ENCODE data around the gene TOGARAM1. TPM values are rescaled to one million over a fixed set of nuclear protein-coding genes. Genes with fewer than 3 reads are reported as not detected.
"Not testable (repeated sequence)": the region's sequence is repeated elsewhere in the genome, so short reads cannot be mapped to it uniquely, and the experiment has no call there.

Gene TOGARAM1
- total RNA-seq, 4 donors from 2014 or later, result 13.7 to 37.2 (median 25.3) TPM

- Histone ChIP-seq H3K9me3 (no peaks in the 10 kb centered on the region), H3K4me3 (no peak overlapping the region), H3K36me3 (no peaks in the 10 kb centered on the region), H3K4me1 (no peaks in the 10 kb centered on the region), H3K27me3 (no peaks in the 10 kb centered on the region), H3K27ac (no peak overlapping the region)
- DNase-seq, result no peak
- TF ChIP-seq POLR2A (IDR thresholded peaks at IDR 0.05) (no peak), CTCF (IDR thresholded peaks at IDR 0.05) (no peak)
These were observed 106.4 kb downstream of the TOGARAM1 start for GRCh38 chr14:45068396-45068795.

GRCh38 chr14:45070215-45070614 lies 108.2 kb downstream of the TOGARAM1 start:
- Histone ChIP-seq H3K9me3 (no peaks in the 10 kb centered on the region), H3K27ac (no peak overlapping the region), H3K4me1 (no peaks in the 10 kb centered on the region), H3K36me3 (no peaks in the 10 kb centered on the region), H3K27me3 (no peaks in the 10 kb centered on the region), H3K4me3 (no peak overlapping the region)
- TF ChIP-seq POLR2A (IDR thresholded peaks at IDR 0.05), result no peak
- TF ChIP-seq CTCF (IDR thresholded peaks at IDR 0.05), result no peak
- DNase-seq, result no peak

GRCh38 chr14:45072126-45072525 lies 110.1 kb downstream of the TOGARAM1 start:
- Histone ChIP-seq H3K4me1 (no peaks in the 10 kb centered on the region), H3K27ac (no peak overlapping the region), H3K27me3 (no peaks in the 10 kb centered on the region), H3K4me3 (no peak overlapping the region), H3K9me3 (no peaks in the 10 kb centered on the region), H3K36me3 (no peaks in the 10 kb centered on the region)
- TF ChIP-seq CTCF (IDR thresholded peaks at IDR 0.05) (no peak), POLR2A (IDR thresholded peaks at IDR 0.05) (no peak)
- DNase-seq, result no peak

GRCh38 chr14:45073231-45073879 lies 111.4 kb downstream of the TOGARAM1 start:
- Histone ChIP-seq H3K27ac (no peak overlapping the region), H3K36me3 (no peaks in the 10 kb centered on the region), H3K9me3 (no peaks in the 10 kb centered on the region), H3K4me3 (no peak overlapping the region), H3K4me1 (no peaks in the 10 kb centered on the region), H3K27me3 (no peaks in the 10 kb centered on the region)
- TF ChIP-seq CTCF (IDR thresholded peaks at IDR 0.05) (no peak), POLR2A (IDR thresholded peaks at IDR 0.05) (no peak)
- DNase-seq, result no peak

GRCh38 chr14:45078323-45078722 lies 116.3 kb downstream of the TOGARAM1 start:
- Histone ChIP-seq H3K27me3 (no peaks in the 10 kb centered on the region), H3K4me1 (peaks cover 0 to 3% (median 0%) of the 10 kb centered on the region in 4 donors), H3K27ac (no peak overlapping the region), H3K36me3 (no peaks in the 10 kb centered on the region), H3K4me3 (no peak overlapping the region), H3K9me3 (no peaks in the 10 kb centered on the region)
- TF ChIP-seq POLR2A (IDR thresholded peaks at IDR 0.05), result no peak
- TF ChIP-seq CTCF (IDR thresholded peaks at IDR 0.05), result no peak
- DNase-seq, result no peak

GRCh38 chr14:45080416-45080968 lies 118.5 kb downstream of the TOGARAM1 start:
- H3K36me3 ChIP-seq, H3K9me3 ChIP-seq, H3K27ac ChIP-seq, H3K27me3 ChIP-seq, H3K4me1 ChIP-seq, H3K4me3 ChIP-seq, DNase-seq: not testable (repeated sequence)

GRCh38 chr14:45081096-45081495 lies 119.1 kb downstream of the TOGARAM1 start:
- not testable (repeated sequence) for DNase-seq, H3K4me3 ChIP-seq, H3K9me3 ChIP-seq, H3K36me3 ChIP-seq, H3K4me1 ChIP-seq, H3K27me3 ChIP-seq, H3K27ac ChIP-seq

All from Peyer's patch (tissue), 4 donors.